Ovary (tissue), 9 donors: ENCODE results near the gene C18orf32. TPM values are rescaled to one million over a fixed set of nuclear protein-coding genes. Genes with fewer than 3 reads are reported as not detected.
"Not testable (repeated sequence)": the region's sequence is repeated elsewhere in the genome, so short reads cannot be mapped to it uniquely, and the experiment has no call there.

ENCODE experiments used
- DNase-seq, 5 donors: peaks; one replicate each; pipeline ENCODE4 v3.0.0-alpha.2; 2019 to 2020
- H3K27ac ChIP-seq, 2 donors: fragments of 200-600 bp; one replicate each; pipeline versions ENCODE4 v1.5.1 to v1.8.0; 2019 to 2022
- H3K27me3 ChIP-seq: fragments of 200-600 bp; one replicate; pipeline ENCODE4 v1.8.0; 2022
- H3K36me3 ChIP-seq: fragments of 200-600 bp; sonication (generic); one replicate; pipeline ENCODE4 v1.5.1; 2019
- H3K4me1 ChIP-seq: one replicate; pipeline ENCODE4 v1.8.1; 2013; ENCODE audit warnings: mild to moderate bottlenecking, moderate library complexity; ENCODE audit not compliant: insufficient read depth
- H3K4me3 ChIP-seq: fragments of 200-600 bp; sonication (generic); one replicate; pipeline ENCODE4 v1.5.1; 2017
- H3K9me3 ChIP-seq, 2 donors: fragments of 200-600 bp in 1 of 2; sonication (generic) in 1 of 2; one replicate each; pipeline versions ENCODE4 v1.5.1 to v1.8.1; 2013 to 2019; ENCODE audit warnings: mild to moderate bottlenecking in 1 of 2, moderate library complexity in 1 of 2
- EP300 ChIP-seq: sonication (generic); formaldehyde crosslinking; IDR thresholded peaks from one replicate; pipeline ENCODE4 v1.6.1; 2017; ENCODE audit warnings: antibody characterized with exemption
- POLR2A ChIP-seq: fragments of 450-650 bp; IDR thresholded peaks from one replicate; pipeline ENCODE4 v1.6.1; 2017; ENCODE audit warnings: antibody characterized with exemption, mild to moderate bottlenecking, moderate library complexity
- WGBS, 3 donors: extraction: QIAGEN DNeasy Blood & Tissue Kit in 1 of 3; methylation state at CpG; one replicate each; pipeline versions ENCODE4 v1.1.5 to v1.1.7; 2013 to 2017; 5-methylcytosine and 5-hydroxymethylcytosine counted together
- intact Hi-C, 4 donors: fragments of 100-400 bp; cut with DNase I; formaldehyde crosslinking; loops; one replicate each; pipeline versions ENCODE4 v1.11.0 to v1.15.1; 2022 to 2023
- polyA plus RNA-seq, 2 donors: library from polyadenylated mRNA; stranded (reverse); fragments of 200-250 nt in 1 of 2; fragments of 350-450 nt in 1 of 2; fragmentation: Illumina TruSeq in 1 of 2; extraction: RNeasy Lipid Tissue Mini Kit (QIAGEN cat#74804) in 1 of 2; gene quantifications; one replicate each; pipeline ENCODE4 v1.2.3, GENCODE V29; 2013 to 2014
- total RNA-seq, 7 donors: library from RNA; depleted of rRNA in 2 of 7; stranded (reverse); fragments of >200 nt in 2 of 7; fragmentation: NEBNext Ultra II Directional in 3 of 7; extraction: Animal tissue kit (Norgen Biotek cat#: 25700) in 3 of 7; gene quantifications; one replicate each; pipeline versions ENCODE4 v1.1.0 to v1.2.4, GENCODE V29; 2016 to 2023
- TF ChIP-seq, protein P1 (sequence below), 3 donors: fragments of 450-650 bp in 2 of 3; fragments of 200-600 bp in 1 of 3; IDR thresholded peaks; one replicate each; pipeline versions ENCODE4 v1.5.1 to v1.8.0; 2016 to 2022; ENCODE audit warnings: antibody characterized with exemption in 3 of 3, mild to moderate bottlenecking in 1 of 3
- donor health status: DM: no; HTN: no; CAD: no; lungs with moderate emphysema.
- donor health status: DM: no; HTN: no; CAD: no.
- donor health status: Bipolar disorder and iron deficiency.
- donor health status: DM: yes; HTN: yes; CAD: no.
- donor health status: DM: no; HTN: no; CAD: no.
- donor health status: DM: yes; HTN: yes; CAD: no.

Gene C18orf32
- total and polyA plus RNA-seq, 9 donors: 35.4 to 81.3 (median 49.8) TPM

DNA sequence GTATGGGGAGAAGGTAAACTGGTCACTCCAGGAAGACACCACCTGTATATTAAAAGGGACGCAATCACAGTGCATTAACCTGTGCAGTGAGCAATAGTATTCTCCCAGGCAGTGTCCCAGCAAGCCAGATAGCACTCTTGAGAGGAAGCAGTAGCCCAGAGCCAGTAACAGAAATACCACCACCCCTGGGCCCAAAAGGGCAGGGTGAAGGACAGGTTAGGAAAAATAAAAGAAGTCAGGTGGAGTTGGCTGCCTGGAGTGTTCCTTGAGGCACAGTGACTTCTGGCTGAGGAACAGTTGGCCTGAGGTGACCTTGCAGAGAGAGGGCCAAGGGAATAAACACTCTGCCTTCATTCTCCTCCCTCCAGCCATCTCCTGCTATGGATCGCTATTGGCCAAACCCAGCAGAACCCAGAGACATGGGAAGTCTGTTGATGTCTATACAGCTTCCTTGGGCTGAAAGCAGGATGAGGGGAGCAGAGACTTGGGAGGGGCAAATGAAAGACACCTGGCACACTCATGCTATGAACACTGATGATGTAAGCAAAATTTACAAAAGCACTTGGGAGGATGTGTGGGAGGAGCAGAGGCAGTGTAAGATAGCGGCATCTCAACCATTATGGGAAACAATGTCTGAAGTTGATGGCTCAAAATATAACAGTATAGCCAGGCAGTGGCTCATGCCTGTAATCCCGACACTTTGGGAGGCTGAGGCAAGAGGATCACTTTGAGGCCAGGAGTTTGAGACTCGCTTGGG is 7.5 kb downstream of the C18orf32 start:
- TF ChIP-seq POLR2A (no peak), EP300 (no peak)
- TF ChIP-seq, protein P1, sequence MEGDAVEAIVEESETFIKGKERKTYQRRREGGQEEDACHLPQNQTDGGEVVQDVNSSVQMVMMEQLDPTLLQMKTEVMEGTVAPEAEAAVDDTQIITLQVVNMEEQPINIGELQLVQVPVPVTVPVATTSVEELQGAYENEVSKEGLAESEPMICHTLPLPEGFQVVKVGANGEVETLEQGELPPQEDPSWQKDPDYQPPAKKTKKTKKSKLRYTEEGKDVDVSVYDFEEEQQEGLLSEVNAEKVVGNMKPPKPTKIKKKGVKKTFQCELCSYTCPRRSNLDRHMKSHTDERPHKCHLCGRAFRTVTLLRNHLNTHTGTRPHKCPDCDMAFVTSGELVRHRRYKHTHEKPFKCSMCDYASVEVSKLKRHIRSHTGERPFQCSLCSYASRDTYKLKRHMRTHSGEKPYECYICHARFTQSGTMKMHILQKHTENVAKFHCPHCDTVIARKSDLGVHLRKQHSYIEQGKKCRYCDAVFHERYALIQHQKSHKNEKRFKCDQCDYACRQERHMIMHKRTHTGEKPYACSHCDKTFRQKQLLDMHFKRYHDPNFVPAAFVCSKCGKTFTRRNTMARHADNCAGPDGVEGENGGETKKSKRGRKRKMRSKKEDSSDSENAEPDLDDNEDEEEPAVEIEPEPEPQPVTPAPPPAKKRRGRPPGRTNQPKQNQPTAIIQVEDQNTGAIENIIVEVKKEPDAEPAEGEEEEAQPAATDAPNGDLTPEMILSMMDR (IDR thresholded peaks at IDR 0.05): no peak
- Histone ChIP-seq H3K36me3 (no peaks in the 10 kb centered on the region), H3K27me3 (no peaks in the 10 kb centered on the region), H3K4me3 (no peak overlapping the region), H3K4me1 (peaks cover 1% of the 10 kb centered on the region), H3K9me3 (no peaks in the 10 kb centered on the region), H3K27ac (no peak overlapping the region)
- intact Hi-C loops: loop anchor here in 2 of 4 donors (10.0 kb wide), 2 partner anchors 535 to 805 kb away; no protein-coding TSS in a partner anchor
- WGBS, 3 donors: 75 to 81% (median 76%) methylated on average over 5 of the region's 5 CpGs
- DNase-seq: peak in 1 of 5 donors; percentile 30

DNA sequence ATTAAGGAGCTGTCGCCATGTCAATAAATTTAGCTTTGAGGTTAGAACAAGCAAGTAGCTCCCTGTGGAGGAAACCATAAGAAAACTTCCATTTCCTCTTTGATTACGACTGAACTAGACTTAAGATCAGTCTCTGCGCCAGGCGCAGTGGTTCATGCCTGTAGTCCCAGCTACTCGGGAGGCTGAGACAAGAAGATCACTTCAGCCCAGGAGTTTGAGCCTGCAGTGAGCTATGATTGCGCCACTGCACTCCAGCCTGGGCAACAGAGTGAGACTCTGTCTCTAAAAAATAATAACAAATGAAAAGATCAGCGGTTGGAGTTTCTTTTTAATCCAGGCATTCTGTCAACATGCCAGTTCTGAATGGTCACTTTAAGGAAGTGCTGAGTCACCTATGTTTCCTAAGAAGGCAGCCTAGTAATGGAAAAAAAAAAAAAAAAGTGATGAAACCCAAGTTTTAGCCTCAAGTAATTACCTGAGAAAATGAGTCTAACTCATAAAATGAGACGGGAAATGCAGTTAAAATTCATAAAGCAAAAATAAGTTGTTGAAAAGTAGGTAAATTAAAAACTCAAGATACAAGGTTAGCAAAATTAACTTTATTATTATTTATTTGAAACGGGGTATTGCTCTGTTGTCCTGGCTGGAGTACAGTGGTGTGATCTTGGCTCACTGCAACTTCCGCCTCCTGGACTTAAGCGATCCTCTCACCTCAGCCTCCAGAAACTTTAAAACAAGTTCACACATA is 10.2 kb downstream of the C18orf32 start:
- TF ChIP-seq, protein P1 (IDR thresholded peaks at IDR 0.05): no peak
- TF ChIP-seq POLR2A (no peak), EP300 (no peak)
- 80 to 88% (median 82%) methylated on average over 11 of the region's 11 CpGs for WGBS, 3 donors
- H3K27ac ChIP-seq: no peak overlapping the region
- no peaks in the 10 kb centered on the region for H3K9me3 ChIP-seq
- peaks cover 3% of the 10 kb centered on the region for H3K4me1 ChIP-seq
- no peak for DNase-seq
- H3K27me3 ChIP-seq: no peaks in the 10 kb centered on the region
- intact Hi-C loops: no loop called here
- H3K36me3 ChIP-seq: no peaks in the 10 kb centered on the region
- no peak overlapping the region for H3K4me3 ChIP-seq

DNA sequence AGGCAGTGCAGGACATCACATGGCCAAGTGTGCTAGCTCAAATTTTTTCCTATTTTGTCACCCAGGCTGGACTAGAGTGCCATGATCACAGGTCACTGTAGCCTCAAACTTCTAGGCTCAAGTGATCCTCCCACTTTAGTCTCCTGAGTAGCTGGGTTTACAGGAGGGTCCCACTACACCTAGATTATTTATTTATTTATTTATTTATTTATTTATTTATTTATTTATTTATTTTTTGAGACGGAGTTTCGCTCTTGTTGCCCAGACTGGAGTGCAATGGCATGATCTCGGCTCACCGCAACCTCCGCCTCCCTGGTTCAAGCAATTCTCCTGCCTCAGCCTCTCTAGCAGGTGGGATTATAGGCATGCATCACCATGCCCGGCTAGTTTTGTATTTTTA is 12.1 kb downstream of the C18orf32 start:
- H3K4me3 ChIP-seq, H3K36me3 ChIP-seq, H3K27me3 ChIP-seq, DNase-seq, intact Hi-C loops, H3K4me1 ChIP-seq, H3K27ac ChIP-seq, H3K9me3 ChIP-seq: not testable (repeated sequence)
- 97% methylated on average over 6 of the region's 6 CpGs for WGBS, 3 donors

DNA sequence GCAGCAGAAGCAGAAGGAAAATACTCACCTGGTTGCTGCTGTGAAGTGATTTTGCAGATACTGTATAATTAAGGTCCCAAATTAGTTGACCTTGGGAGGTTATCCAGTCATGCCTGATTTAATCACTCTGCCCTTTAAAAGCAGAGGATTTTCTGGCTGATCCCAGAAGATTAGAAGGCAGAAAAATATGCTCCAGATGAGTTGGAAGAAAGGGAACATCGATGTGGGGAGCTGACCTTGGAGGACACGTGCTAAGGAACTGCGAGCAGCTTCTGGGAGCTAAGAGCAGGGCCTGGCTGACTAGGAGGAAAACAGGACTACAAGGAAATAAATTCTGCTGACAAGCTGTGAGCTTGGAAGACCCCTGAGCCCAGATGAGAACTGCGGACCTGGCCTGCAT is 13.3 kb downstream of the C18orf32 start:
- DNase-seq: no peak
- Histone ChIP-seq H3K4me1 (peaks cover 3% of the 10 kb centered on the region), H3K9me3 (no peaks in the 10 kb centered on the region), H3K27me3 (no peaks in the 10 kb centered on the region), H3K4me3 (no peak overlapping the region), H3K27ac (no peak overlapping the region), H3K36me3 (no peaks in the 10 kb centered on the region)
- WGBS, 3 donors: 20 to 23% (median 22%) methylated on average over 4 of the region's 4 CpGs
- no peak for TF ChIP-seq POLR2A
- no peak for TF ChIP-seq EP300
- TF ChIP-seq, protein P1 (IDR thresholded peaks at IDR 0.05): no peak
- intact Hi-C loops: no loop called here

DNA sequence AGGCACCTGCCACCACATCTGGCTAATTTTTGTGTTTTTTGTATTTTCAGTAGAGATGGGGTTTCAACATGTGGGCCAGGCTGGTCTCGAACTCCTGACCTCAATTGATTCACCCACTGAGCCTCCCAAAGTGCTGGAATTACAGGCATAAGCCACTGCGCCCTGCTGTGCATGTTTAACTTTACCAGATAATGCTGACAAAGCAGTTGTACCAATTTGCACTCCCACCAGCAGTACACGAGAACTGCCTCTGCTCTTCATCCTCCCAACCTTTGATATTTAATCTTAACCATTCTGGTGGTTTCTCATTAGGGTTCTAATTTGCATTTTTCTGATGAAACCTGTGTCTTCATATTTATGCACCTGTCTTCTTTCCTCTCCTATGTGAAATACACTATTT is 14.6 kb downstream of the C18orf32 start:
- no peaks in the 10 kb centered on the region for H3K36me3 ChIP-seq
- 74 to 89% (median 82%) methylated on average over 3 of the region's 3 CpGs for WGBS, 3 donors
- no peak for DNase-seq

More for the DNA sequence above, 14.6 kb downstream of the C18orf32 start:
- H3K4me3 ChIP-seq: no peak overlapping the region
- peaks cover 3% of the 10 kb centered on the region for H3K4me1 ChIP-seq
- no peaks in the 10 kb centered on the region for H3K27me3 ChIP-seq
- no peak overlapping the region for H3K27ac ChIP-seq
- intact Hi-C loops: no loop called here
- TF ChIP-seq POLR2A: no peak
- TF ChIP-seq, protein P1 (IDR thresholded peaks at IDR 0.05): no peak
- TF ChIP-seq EP300: no peak
- H3K9me3 ChIP-seq: no peaks in the 10 kb centered on the region
